Stimulated activated CD4-positive, alpha-beta T cell treated with anti-CD3 and anti-CD28 coated beads, Interleukin-2, amount 100 ng/mL, for 24 hours (primary cell): ENCODE data around the gene AKNA.

Experiments used
- DNase-seq, 2 donors: peaks; one replicate each; pipeline ENCODE4 v3.0.0-alpha.2; 2020

AKNA gene

GRCh38 chr9:114373960-114374730 is 13.6 kb downstream of the AKNA start:
- DNase-seq: no peak

- peak; percentile 72 to 78 for DNase-seq
Observed at GRCh38 chr9:114372921-114373448, 14.8 kb downstream of the AKNA start.

GRCh38 chr9:114371973-114372917 is 15.5 kb downstream of the AKNA start:
- peak in 1 of 2 donors; percentile 38 for DNase-seq

GRCh38 chr9:114371343-114371944 is 16.3 kb downstream of the AKNA start:
- no peak for DNase-seq

- no peak for DNase-seq
Observed at GRCh38 chr9:114370968-114371320, 16.8 kb downstream of the AKNA start.

GRCh38 chr9:114370251-114370967 is 17.4 kb downstream of the AKNA start:
- DNase-seq: no peak

GRCh38 chr9:114369216-114370130 is 18.3 kb downstream of the AKNA start:
- no peak for DNase-seq

- no peak for DNase-seq
Observed at GRCh38 chr9:114367772-114368569, 19.8 kb downstream of the AKNA start.

- no peak for DNase-seq
Observed at GRCh38 chr9:114367366-114367765, 20.4 kb downstream of the AKNA start.

GRCh38 chr9:114366334-114367128 is 21.3 kb downstream of the AKNA start:
- DNase-seq: peak in 1 of 2 donors; percentile 42

- no peak for DNase-seq
Observed at GRCh38 chr9:114365194-114365593, 22.6 kb downstream of the AKNA start.

- DNase-seq: no peak
Observed at GRCh38 chr9:114364134-114365041, 23.4 kb downstream of the AKNA start.

GRCh38 chr9:114363424-114363823 is 24.4 kb downstream of the AKNA start:
- no peak for DNase-seq

GRCh38 chr9:114362394-114362793 is 25.4 kb downstream of the AKNA start:
- DNase-seq: no peak

GRCh38 chr9:114361542-114361941 is 26.2 kb downstream of the AKNA start:
- DNase-seq: no peak

GRCh38 chr9:114359801-114360200 is 28.0 kb downstream of the AKNA start:
- no peak for DNase-seq

GRCh38 chr9:114357911-114358328 is 29.9 kb downstream of the AKNA start:
- DNase-seq: no peak

GRCh38 chr9:114357360-114357759 is 30.4 kb downstream of the AKNA start:
- DNase-seq: no peak

- DNase-seq: no peak
Observed at GRCh38 chr9:114356792-114357191, 31.0 kb downstream of the AKNA start.
